ENCODE results near the gene CLEC4C. TPM values are rescaled to one million over a fixed set of nuclear protein-coding genes. Genes with fewer than 3 reads are reported as not detected.
"Not testable (repeated sequence)": the region's sequence is repeated elsewhere in the genome, so short reads cannot be mapped to it uniquely, and the experiment has no call there.

CLEC4C gene, protein sequence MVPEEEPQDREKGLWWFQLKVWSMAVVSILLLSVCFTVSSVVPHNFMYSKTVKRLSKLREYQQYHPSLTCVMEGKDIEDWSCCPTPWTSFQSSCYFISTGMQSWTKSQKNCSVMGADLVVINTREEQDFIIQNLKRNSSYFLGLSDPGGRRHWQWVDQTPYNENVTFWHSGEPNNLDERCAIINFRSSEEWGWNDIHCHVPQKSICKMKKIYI
- not detected in 2 replicates for total RNA-seq

DNA sequence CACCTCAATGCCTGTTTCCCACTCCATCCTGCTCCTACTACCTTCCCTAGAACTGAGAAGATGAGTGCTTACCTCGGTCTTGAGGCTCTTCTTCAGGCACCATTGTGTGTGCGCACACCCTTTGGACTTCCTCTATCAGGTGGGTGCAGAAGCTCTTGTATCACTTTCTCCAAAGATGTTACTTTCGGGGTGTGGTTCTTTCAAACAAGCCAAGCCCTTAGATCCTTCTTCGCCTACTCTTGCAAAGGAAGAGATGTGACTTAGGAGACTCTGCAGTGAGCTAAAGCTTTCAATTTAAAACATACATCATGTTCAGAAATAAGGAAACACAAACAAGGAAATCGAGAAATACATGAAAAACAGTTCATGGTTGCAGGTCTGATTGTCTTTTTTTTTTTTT is at the start of gene CLEC4C:
TSS of gene CLEC4C (minus strand) at position 130 of the 400 bp plus-strand sequence. CDS start at position 103, 27 bp downstream.
- DNase-seq (ENCODE audit: low read depth): no peak

DNA sequence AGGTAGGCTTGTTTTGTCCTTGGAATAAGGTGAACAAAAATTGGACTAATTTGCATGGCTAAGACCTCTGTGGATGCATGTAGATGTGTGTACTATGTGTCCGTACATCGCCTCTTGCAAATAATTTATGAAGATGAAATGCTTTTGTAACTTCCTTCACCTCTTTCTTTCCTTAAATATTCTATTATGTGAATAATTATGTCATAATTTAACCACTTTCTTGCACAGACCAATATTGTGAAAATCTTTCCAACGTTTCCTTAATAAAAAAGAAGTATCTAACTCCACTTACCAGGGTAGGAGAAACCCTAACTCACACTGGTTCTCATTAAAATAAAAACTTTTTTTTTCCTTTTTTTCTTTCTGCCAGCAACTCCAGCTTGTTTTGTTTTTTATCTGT is 46.0 kb upstream of the CLEC4C start:
- DNase-seq (ENCODE audit: low read depth): no peak

DNA sequence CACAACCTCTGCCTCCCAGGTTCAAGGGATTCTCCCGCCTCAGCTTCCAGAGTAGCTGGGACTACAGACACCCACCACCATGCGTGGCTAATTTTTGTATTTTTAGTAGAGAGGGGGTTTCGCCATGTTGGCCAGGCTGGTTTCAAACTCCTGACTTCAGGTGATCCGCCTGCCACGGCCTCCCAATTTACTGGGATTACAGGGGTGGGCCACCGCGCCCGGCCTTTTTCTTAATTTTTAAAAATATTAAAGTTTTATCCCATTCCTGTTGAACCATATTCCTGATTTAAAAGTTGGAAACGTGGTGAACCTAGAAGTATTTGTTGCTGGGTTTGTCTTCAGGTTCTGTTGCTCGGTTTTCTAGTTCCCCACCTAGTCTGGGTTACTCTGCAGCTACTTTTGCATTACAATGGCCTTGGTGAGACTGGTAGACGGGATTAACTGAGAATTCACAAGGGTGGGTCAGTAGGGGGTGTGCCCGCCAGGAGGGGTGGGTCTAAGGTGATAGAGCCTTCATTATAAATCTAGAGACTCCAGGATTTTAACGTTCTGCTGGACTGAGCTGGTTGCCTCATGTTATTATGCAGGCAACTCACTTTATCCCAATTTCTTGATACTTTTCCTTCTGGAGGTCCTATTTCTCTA is 41.8 kb upstream of the CLEC4C start, which contains the start of gene NANOG:
TSS of gene NANOG (plus strand) at position 519 of the 645 bp plus-strand sequence. CDS start 213 bp downstream, outside the sequence.
- not testable (repeated sequence) for DNase-seq (ENCODE audit: low read depth)

DNA sequence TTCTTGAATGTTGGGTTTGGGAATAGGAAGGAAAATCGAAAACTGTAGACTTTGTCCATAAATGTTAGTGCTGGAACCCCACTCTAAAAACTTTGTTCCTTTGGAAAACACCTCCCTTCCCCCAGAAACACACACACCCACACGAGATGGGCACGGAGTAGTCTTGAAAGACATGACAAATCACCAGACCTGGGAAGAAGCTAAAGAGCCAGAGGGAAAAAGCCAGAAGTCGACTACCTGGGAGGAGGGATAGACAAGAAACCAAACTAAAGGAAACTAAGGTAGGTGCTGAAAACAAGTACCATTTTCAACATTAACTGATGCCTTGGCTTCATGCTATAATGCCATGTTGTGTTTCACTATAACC is 41.1 kb upstream of the CLEC4C start:
- no peak for DNase-seq (ENCODE audit: low read depth)

DNA sequence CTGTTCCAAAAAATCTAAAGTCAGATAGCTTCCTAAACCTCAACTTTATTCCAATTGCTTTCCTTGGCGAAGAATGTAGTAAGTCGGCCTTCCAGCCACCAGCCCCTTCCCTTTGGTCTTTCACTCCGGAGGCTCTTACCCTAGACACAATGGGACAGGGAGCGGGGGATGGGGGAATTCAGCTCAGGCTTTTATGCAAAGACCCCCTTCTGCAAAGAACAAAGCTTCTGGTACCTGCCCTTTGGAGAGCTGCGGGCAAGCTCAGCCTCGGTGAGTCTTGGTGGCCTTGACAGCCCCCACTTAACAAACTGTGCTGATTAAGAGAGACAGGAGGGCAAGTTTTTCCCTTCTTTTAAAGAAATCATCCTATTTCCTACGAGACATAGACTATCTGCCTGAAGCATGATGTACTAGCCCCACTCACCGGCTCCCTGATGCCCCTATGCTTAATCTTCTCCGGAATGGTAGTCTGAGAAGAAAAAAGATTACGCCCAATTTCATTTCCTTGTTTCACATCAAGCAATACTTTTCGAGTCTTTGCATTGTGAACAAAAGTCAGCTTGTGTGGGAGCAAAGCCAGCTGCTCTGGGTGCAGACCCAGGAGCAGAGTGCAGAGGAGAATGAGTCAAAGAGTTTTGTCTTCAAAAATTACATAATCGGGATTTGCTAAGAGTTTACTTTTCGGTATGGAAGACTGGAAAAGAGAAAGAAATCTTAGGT is 40.6 kb upstream of the CLEC4C start:
- DNase-seq (ENCODE audit: low read depth): no peak

DNA sequence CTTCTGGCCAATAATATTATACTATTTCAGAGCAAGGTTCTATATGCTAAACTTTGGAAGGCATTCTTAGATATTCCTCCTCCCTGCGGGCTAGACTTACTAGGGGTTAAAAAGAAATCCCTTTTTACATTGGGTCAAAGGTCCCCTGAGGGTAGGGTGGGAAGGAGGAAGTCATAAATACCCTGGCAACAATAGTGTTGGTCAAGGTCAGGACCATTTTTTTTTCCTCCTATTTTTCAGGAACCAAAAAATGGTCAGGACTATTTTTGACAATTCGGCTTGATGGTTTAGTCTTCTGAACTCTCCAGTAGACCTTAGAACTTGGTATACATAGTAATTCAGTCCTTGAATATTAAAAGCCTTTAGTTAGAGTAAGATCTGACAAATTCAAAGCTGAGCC is 37.5 kb upstream of the CLEC4C start:
- DNase-seq (ENCODE audit: low read depth): no peak

DNA sequence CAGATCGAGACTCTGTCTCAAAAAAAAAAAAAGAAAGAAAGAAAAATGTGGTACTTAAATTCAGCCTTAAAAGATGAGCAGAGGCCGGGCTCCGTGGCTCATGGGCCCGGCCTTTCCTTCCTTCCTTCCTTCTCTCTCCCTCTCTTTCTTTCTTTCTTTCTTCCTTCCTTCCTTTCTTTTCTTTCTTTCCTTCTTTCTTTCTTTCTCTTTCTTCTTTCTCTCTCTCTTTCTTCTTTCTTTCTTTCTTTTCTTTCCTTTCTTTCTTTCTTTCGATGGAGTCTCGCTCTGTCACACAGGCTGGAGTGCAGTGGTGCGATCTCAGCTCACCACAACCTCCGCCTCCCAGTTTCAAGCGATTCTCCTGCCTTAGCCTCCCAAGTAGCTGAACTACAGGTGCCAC is 36.3 kb upstream of the CLEC4C start:
- DNase-seq (ENCODE audit: low read depth): not testable (repeated sequence)

DNA sequence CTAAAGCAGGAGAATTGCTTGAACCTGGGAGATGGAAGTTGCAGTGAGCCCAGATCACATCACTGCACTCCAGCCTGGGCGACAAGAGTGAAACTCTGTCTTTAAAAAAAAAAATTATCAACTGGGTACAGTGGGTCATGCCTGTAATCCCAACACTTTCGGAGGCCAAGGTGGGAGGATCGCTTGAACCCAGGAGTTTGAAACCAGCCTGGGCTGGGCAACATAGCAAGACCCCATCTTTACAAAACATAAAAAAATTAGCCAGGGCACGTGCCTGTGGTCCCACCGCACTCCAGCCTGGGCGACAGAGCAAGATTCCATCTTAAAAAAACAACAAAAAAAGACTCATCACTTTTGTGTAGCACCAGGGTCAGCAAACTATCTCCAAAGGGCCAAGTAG is 34.9 kb upstream of the CLEC4C start:
- DNase-seq (ENCODE audit: low read depth): no peak

DNA sequence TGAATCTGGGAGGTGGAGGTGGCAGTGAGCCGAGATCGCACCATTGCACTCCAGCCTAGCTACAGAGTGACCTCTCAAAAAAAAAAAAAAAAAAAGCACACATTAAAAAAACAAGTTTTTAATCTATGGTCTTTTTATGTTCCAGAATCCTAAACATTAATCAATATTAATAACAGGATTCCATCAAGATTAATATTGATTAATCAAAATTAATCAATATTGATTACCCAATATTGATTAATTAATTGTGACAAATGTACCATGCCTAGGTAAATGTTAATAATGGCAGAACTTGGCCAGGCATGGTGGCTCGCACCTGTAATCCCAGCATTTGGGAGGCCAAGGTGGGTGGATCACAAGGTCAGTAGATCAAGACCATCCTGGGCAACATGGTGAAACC is 34.1 kb upstream of the CLEC4C start:
- no peak for DNase-seq (ENCODE audit: low read depth)

DNA sequence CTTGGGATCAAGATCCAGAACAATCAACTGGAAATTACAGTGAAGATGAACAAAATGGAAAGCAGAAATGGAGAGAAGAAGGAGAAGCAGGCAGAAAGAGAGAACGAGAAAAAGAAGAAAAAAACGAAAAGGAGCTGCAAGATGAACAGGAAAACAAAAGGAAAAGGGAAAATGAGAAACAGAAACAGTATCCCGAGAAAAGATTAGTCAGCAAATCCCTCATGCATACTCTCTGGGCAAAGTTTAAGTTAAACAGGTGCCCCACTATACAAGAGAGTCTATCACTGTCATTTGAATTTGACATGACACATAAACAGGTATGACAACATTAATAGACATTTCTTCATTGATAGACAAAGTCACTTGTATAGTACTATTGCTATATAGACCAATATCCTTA is 22.8 kb upstream of the CLEC4C start:
- DNase-seq (ENCODE audit: low read depth): no peak

DNA sequence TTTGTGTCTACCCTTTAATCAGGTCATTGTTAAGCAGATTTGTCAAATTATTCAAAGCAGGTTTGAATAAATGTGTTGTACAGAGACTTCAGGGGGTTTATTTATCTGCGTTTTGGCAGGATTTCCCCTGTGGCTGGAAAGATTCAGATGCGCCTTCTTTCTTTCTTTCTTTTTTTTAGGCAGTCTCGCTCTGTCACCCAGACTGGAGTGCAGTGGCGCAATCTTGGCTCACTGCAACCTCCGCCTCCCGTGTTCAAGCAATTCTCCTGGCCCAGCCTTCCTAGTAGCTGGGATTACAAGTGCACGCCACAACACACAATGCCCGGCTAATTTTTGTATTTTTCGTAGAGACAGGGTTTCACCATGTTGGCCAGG is 11.6 kb upstream of the CLEC4C start:
- no peak for DNase-seq (ENCODE audit: low read depth)

DNA sequence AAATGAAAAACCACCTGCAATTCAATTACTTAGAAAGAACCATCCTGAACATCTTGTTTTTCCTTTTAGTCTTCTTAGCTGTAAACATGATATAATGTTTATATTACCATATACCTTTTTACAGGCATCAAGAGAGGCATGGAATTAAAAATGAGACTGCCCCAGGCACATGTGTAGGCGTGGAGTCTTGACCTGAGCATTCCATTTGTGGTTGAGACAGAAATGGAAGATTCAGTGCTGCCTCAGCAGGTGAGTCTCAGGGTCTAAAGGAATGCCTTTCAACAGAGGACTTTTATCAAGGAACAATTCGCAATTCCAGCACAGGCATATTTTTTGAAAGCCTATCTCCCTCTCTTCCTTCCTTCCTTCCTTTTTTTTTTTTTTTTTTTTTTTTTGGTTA is 9.8 kb upstream of the CLEC4C start:
- no peak for DNase-seq (ENCODE audit: low read depth)

DNA sequence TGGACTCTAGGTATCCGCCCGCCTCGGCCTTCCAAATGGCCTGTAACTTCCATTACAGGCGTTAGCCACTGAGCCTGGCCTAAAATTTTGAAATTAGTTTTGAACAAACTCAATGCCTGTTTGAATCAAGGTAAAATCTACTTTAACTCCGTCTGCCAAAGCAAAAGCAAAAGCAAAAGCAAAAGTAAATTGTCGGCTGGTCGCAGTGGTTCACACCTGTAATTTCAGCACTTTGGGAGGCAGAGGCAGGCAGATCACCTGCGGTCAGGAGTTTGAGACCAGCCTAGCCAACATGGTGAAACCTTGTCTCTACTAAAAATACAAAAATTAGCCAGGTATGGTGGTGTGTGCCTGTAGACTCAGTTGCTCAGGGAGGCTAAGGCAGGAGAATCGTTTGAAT is 8.5 kb upstream of the CLEC4C start:
- not testable (repeated sequence) for DNase-seq (ENCODE audit: low read depth)

DNA sequence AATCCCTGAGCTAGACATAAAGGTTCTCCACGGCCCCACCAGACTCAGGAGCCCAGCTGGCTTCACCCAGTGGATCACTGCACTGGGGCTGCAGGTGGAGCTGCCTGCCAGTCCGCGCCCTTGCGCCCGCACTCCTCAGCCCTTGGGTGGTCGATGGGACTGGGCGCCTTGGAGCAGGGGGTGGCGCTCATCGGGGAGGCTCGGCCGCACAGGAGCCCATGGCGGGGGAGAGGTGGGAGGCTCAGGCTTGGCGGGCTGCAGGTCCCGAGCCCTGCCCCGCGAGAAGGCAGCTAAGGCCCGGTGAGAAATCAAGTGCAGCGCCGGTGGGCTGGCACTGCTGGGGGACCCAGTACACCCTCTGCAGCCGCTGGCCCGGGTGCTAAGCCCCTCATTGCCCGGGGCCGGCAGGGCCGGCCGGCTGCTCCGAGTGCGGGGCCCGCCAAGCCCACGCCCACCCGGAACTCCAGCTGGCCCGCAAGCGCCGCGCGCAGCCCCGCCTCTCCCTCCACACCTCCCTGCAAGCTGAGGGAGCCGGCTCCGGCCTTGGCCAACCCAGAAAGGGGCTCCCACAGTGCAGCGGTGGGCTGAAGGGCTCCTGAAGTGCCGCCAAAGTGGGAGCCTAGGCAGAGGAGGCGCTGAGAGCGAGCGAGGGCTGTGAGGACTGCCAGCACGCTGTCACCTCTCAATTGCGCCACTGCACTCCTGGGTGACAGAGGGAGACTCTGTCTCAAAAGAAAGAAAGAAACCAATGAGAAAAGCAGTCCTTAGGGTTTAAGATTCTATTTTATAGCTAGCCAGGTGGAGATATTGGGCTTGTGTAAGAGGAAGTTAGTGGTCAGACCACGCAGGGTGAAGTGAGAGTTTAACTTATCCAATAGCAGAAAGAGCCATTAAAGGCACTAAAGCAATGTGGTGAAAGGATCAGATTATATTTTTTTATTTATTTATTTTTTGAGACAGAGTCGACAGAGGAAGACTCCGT is 5.1 kb upstream of the CLEC4C start:
- not testable (repeated sequence) for DNase-seq (ENCODE audit: low read depth)

DNA sequence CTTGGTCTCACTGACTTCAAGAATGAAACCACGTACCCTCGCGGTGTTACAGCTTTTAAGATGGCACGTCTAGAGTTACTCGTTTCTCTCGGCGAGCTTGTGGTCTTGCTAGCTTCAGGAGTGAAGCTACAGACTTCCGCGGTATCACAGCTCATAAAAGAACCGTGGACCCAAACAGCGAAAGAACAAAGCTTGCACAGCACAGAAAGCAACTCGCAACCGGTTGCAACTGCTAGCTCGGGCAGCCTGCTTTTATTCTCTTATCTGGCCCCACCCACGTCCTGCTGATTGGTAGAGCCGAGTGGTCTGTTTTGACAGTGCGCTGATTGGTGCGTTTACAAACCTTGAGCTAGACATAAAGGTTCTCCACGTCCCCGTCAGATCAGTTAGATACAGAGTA is 4.2 kb upstream of the CLEC4C start:
- DNase-seq (ENCODE audit: low read depth): no peak

DNA sequence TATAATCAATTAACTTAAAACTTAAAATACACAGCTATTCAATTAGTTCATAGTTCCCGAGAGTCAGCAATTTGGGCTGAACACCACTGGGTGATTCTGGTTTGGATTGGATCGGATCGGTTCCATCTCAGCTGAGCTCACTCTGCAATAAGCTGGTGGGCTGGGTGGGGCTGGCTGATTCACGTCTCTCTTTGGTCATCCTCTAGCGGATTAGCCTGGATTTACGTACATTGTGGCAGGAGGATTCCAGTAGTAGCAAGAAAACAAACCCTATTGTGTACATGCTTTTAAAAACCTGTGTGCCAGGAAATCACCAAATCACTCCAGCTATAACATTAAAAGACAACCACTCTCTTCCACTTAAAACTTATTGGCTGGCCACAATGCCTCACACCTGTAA is 3.2 kb upstream of the CLEC4C start:
- DNase-seq (ENCODE audit: low read depth): no peak

DNA sequence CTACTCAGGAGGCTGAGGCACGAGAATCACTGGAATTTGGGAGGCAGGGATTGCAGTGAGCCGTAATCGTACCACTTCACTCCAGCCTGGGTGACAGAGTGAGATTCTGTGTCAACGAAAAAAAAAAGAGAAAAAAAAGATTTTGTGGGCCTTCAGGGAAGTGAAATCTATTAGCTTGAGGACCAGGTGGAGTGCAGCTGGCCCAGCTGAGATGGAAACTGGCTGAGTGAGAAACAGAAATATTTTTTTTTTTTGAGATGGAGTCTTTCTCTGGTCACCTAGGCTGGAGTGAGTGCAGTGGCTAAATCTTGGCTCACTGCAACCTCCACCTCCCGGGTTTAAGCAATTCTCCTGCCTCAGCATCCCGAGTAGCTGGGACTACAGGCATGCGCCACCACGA is 2.3 kb upstream of the CLEC4C start:
- no peak for DNase-seq (ENCODE audit: low read depth)

DNA sequence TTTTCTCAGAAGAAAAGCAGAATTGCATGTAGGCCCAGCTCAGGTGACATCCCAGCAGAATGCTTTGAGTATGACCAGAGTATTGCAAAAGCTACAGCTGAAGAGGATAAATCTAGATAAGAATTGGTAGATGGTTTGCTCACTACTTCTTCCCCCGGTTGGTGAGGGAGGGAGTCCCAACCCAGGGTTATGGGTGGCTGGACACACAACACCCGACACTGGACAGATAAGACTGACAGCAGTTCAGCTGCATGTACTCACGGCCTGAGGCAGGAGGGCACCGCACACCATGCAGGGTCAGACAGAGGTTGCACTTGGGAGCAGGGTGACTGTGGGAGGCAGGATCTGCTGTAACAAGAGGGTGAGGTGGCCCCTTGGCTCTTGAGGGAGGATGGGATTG is 1.7 kb upstream of the CLEC4C start:
- DNase-seq (ENCODE audit: low read depth): no peak

DNA sequence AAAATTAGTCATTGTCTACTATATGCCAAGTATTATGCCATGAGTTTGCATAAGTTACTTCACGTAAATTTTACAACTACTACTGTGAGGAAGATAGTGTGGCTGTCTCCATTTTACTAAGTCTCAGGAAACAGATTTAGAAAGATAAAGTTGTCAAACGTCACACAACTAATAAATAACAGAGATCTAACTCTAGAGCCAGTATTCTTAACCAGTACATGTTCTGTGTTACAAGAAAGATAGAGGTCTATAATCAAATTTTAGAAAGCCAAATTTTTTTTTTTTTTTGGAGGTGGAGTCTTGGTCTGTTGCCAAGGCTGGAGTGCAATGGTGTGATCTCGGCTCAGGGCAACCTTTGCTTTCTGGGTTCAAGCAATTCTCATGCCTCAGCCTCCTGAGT is 14.2 kb downstream of the CLEC4C start:
- DNase-seq (ENCODE audit: low read depth): no peak

DNA sequence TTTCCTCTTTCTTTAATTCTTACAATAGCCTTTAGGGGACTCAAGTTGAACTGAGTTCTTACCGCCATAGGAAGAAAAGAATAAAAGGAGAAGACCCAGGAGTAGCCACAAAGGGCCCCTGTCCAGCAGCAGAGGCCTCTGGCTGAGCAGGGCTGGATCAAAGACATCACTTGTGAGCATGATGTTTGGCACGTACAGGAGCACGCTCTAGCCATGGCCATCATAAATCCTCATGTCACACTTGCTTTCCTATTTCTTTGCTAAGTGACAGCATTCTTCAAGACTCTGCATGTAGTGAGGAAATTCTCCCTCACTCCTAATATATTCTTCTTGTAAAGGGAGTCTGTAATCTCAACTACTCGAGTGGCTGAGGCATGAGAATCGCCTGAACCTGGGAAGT is 15.7 kb downstream of the CLEC4C start:
- no peak for DNase-seq (ENCODE audit: low read depth)

DNA sequence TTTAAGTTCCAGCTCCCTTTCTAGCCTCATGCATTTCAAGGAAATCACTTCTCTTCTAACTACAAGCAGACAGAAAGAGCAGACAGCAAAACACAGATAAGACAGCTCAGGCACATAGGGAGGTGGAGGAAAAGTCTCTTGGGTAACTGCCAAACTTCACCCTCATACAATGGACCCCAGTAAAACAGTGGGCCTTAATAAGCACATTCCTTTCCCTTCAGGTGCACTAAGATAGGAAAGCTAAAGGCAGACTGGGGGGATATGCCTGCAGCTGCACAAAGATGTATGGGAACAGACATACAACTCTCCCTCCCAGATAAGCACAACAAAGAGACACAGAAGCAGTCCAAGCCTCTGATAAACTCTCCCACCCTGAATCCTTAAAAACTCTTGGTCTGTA is 16.2 kb downstream of the CLEC4C start:
- DNase-seq (ENCODE audit: low read depth): not testable (repeated sequence)

DNA sequence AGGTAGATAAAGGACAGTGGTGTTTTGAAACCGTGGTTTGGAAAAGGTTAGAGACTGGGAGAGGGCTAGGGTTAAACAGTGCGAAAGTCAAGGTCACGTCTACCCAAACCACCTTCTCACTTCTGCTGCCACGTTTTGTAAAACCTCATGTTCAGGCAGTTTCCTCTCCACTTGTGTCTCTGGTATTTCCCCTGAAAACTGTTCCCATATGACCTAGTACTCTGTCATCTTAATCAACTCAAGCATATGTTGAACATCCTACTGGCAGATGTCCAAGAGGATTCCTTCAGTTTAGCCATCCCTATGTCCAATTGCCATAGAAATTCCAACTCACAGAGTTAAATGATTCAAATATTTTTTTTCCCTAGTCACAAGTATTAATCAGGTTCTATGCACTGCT is 17.4 kb downstream of the CLEC4C start:
- DNase-seq (ENCODE audit: low read depth): no peak

All from renal cortical epithelial cell (primary cell).